HepG2 (cell line): ENCODE measurements around the gene PCDHGB7. TPM values are rescaled to one million over a fixed set of nuclear protein-coding genes. Genes with fewer than 3 reads are reported as not detected.
"Not testable (repeated sequence)": the region's sequence is repeated elsewhere in the genome, so short reads cannot be mapped to it uniquely, and the experiment has no call there.

Experiments used
- ATAC-seq: fragments of 200-7000 bp; cut with Tn5 transposase; 3 replicates; pipeline ENCODE4 v1.9.1; 2020; ENCODE audit warnings: mild to moderate bottlenecking, moderate library complexity
- BruUV-seq: library from RNA; stranded (reverse); fragments of 400-500 nt; replicated peaks from 2 replicates; lab custom pipeline; 2021; lab: Mats Ljungman, UMichigan
- CTCF ChIA-PET: fragments of 300-600 bp; formaldehyde crosslinking; extraction: SDS; loops from one replicate; lab custom pipeline; 2021; ENCODE audit warnings: low total read pairs, inconsistent platforms, low intra/inter-chr PET ratio; lab: Yijun Ruan, JAX
- POLR2A ChIA-PET: fragments of 350-600 bp; sonication (Branson Sonifier 250); formaldehyde crosslinking; loops from one replicate; lab custom pipeline; 2020; ENCODE audit warnings: antibody characterized with exemption, inconsistent platforms; lab: Yijun Ruan, JAX
- DNase-seq: peaks from one replicate; pipeline ENCODE4 v3.0.0-alpha.2; 2015; ENCODE audit warnings: low spot score
- FAIRE-seq: peaks from 3 replicates; lab custom pipeline; 2011; peaks lifted over from hg19 to GRCh38; lab: Jason Lieb, UNC
- H2AFZ ChIP-seq: one replicate; pipeline ENCODE4 v1.6.1; 2011; ENCODE audit warnings: low read length, inconsistent platforms
- H3K27ac ChIP-seq: fragments of 300-600 bp; 3 replicates; pipeline ENCODE4 v1.8.0; 2011; ENCODE audit warnings: mixed run types, mild to moderate bottlenecking, mixed read lengths, low read length, inconsistent platforms; ENCODE audit not compliant: insufficient read depth; ENCODE audit errors: extremely low read length
- H3K27me3 ChIP-seq, 2 experiments: fragments of 200-600 bp in 1 of 2; 2 replicates in 1 of 2; 3 replicates in 1 of 2; pipeline versions ENCODE4 v1.6.0 to v1.8.0; 2011; ENCODE audit warnings: low read length in 2 of 2, mild to moderate bottlenecking in 2 of 2, moderate library complexity in 2 of 2, inconsistent platforms in 1 of 2; ENCODE audit not compliant: insufficient read depth in 2 of 2, control insufficient read depth in 1 of 2
- H3K36me3 ChIP-seq, 2 experiments: fragments of 200-600 bp in 1 of 2; replicated peaks in 1 of 2; 2 replicates in 1 of 2; 3 replicates in 1 of 2; pipeline versions ENCODE4 v1.5.1 to v1.8.0; 2011; ENCODE audit warnings: low read length in 2 of 2, inconsistent platforms in 1 of 2; ENCODE audit not compliant: insufficient read depth in 2 of 2, control insufficient read depth in 1 of 2
- H3K4me1 ChIP-seq: 2 replicates; pipeline ENCODE4 v1.5.1; 2012; ENCODE audit warnings: low read length, inconsistent platforms; ENCODE audit not compliant: insufficient read depth
- H3K4me2 ChIP-seq: 2 replicates; pipeline ENCODE4 v1.6.0; 2011; ENCODE audit warnings: low read depth, low read length, inconsistent platforms
- H3K4me3 ChIP-seq, 3 experiments: fragments of 200-600 bp in 1 of 3; sonication (generic), shearing (Covaris generic) in 1 of 3; replicated peaks in 1 of 3; 2 replicates each; pipeline ENCODE4 v1.5.1; 2011 to 2016; ENCODE audit warnings: low read length in 3 of 3, inconsistent platforms in 2 of 3, low read depth in 2 of 3, mild to moderate bottlenecking in 2 of 3, control low read depth in 1 of 3, mixed read lengths in 1 of 3; ENCODE audit not compliant: insufficient read depth in 1 of 3
- H3K79me2 ChIP-seq: one replicate; pipeline ENCODE4 v1.6.1; 2011; ENCODE audit warnings: low read length, inconsistent platforms; ENCODE audit not compliant: insufficient read depth
- H3K9ac ChIP-seq: 2 replicates; pipeline ENCODE4 v1.6.0; 2011; ENCODE audit warnings: mild to moderate bottlenecking, low read depth, low read length, inconsistent platforms; ENCODE audit not compliant: insufficient read depth
- H3K9me3 ChIP-seq: 2 replicates; pipeline ENCODE4 v1.5.1; 2012; ENCODE audit warnings: mild to moderate bottlenecking, low read length
- H4K20me1 ChIP-seq: 2 replicates; pipeline ENCODE4 v1.6.0; 2011; ENCODE audit warnings: inconsistent platforms, mild to moderate bottlenecking, low read length, moderate library complexity; ENCODE audit not compliant: insufficient read depth
- CENPX ChIP-seq: sonication (generic); formaldehyde crosslinking; IDR thresholded peaks from 2 replicates; pipeline ENCODE4 v1.9.0; 2021; ENCODE audit warnings: mild to moderate bottlenecking, missing genetic modification reagents, moderate library complexity
- CTCF ChIP-seq: sonication (generic); formaldehyde crosslinking; IDR thresholded peaks from 2 replicates; pipeline ENCODE4 v1.5.0; 2020; ENCODE audit warnings: mild to moderate bottlenecking, missing genetic modification reagents, moderate library complexity
- POGZ ChIP-seq: sonication (generic); formaldehyde crosslinking; IDR thresholded peaks from 2 replicates; pipeline ENCODE4 v1.4.0; 2020; ENCODE audit warnings: mild to moderate bottlenecking, missing genetic modification reagents
- REL ChIP-seq: sonication (generic); formaldehyde crosslinking; conservative IDR thresholded peaks from 2 replicates; pipeline ENCODE4 v1.8.0; 2022; ENCODE audit warnings: mild to moderate bottlenecking, missing genetic modification reagents, moderate library complexity
- STAG1 ChIP-seq: sonication (generic); formaldehyde crosslinking; IDR thresholded peaks from 2 replicates; pipeline ENCODE4 v1.4.0; 2020; ENCODE audit warnings: missing genetic modification reagents
- WGBS: methylation state at CpG from one replicate; pipeline ENCODE4 v1.1.6; 2017; ENCODE audit warnings: low lambda C conversion rate; 5-methylcytosine and 5-hydroxymethylcytosine counted together
- in situ Hi-C: cut with HindIII; loops from 2 replicates; pipeline ENCODE4 v1.10.0; 2017; ENCODE audit warnings: low pct_unique_long_range_greater_than_20kb; ENCODE audit not compliant: extremely low pct_ligation_motif_present
- intact Hi-C: fragments of 100-400 bp; cut with micrococcal nuclease; formaldehyde crosslinking; loops from one replicate; pipeline ENCODE4 v1.10.0; 2022; ENCODE audit not compliant: unreplicated experiment
- polyA plus RNA-seq, 8 experiments: library from polyadenylated mRNA; depleted of rRNA in 3 of 8; stranded (reverse) in 7 of 8; unstranded in 1 of 8; fragments of >200 nt; fragmentation: Illumina TruSeq in 4 of 8; extraction: Trizol in 4 of 8; gene quantifications; 2 replicates each; pipeline versions ENCODE4 v1.2.1 to v1.2.3, GENCODE V29; 2011 to 2016; ENCODE audit warnings: low read depth in 4 of 8, missing spikeins in 1 of 8, mixed read lengths in 1 of 8; ENCODE audit not compliant: insufficient read depth in 1 of 8
- total RNA-seq, 5 experiments: library from RNA; depleted of rRNA; stranded (reverse); fragments of >200 nt; fragmentation: Illumina TruSeq; extraction: Trizol; gene quantifications; 2 replicates each; pipeline ENCODE4 v1.2.3, GENCODE V29; 2016; ENCODE audit warnings: low read depth in 1 of 5

PCDHGB7 gene
- total and polyA plus RNA-seq, 2 of the 13 experiments (the other 11 are each of a cell fraction or from before 2014, with no cell fraction given) = 0.08 to 0.18 TPM

GRCh38 chr5:141407790-141408505, 9.5 kb upstream of the PCDHGB7 start, which contains the start of gene PCDHGB6:
Gene PCDHGB6, plus strand, starts transcription at chr5:141408021. Its CDS starts 182 bp downstream, at chr5:141408203.
- POLR2A ChIA-PET, H3K4me2 ChIP-seq: not testable (repeated sequence)
- TF ChIP-seq STAG1 = peak; percentile 19; the same call in 1 of the 2 replicates
- peak; percentile 45 for TF ChIP-seq CTCF (CRISPR knock-in tag)
- TF ChIP-seq, all 625 proteins: peak for 2; not testable (repeated sequence) for 623
- DNase-seq, BruUV-seq, H3K27ac ChIP-seq, H3K9me3 ChIP-seq, H3K4me1 ChIP-seq, in situ Hi-C loops, FAIRE-seq, ATAC-seq, intact Hi-C loops, H3K9ac ChIP-seq, H3K79me2 ChIP-seq, H2AFZ ChIP-seq, H3K4me3 ChIP-seq, CTCF ChIA-PET, H3K36me3 ChIP-seq, H3K27me3 ChIP-seq, H4K20me1 ChIP-seq: not testable (repeated sequence)
- 90% methylated on average over 28 of the region's 51 CpGs for WGBS

- BruUV-seq = no TSS peak
- CTCF ChIA-PET = no interaction called here
These were observed 7.7 kb upstream of the PCDHGB7 start for GRCh38 chr5:141409598-141410306.

More at GRCh38 chr5:141409598-141410306, 7.7 kb upstream of the PCDHGB7 start:
- POLR2A ChIA-PET = no interaction called here
- Histone ChIP-seq H4K20me1 (no peaks in the 10 kb centered on the region), H3K4me3 (no peak overlapping the region), H3K4me1 (no peaks in the 10 kb centered on the region), H3K9ac (no peak overlapping the region), H3K9me3 (no peaks in the 10 kb centered on the region; the same call in 1 of the 2 replicates), H3K4me2 (no peak overlapping the region), H3K27ac (no peak overlapping the region), H3K27me3 (no peaks in the 10 kb centered on the region), H3K36me3 (no peaks in the 10 kb centered on the region)
- ATAC-seq = no peak
- WGBS = 90% methylated on average over 48 of the region's 64 CpGs
- in situ Hi-C loops = no loop called here
- intact Hi-C loops = no loop called here
- FAIRE-seq = no peak
- no peak for TF ChIP-seq CENPX (CRISPR knock-in tag)
- no peak for TF ChIP-seq REL (CRISPR knock-in tag)
- TF ChIP-seq POGZ (CRISPR knock-in tag) = no peak
- TF ChIP-seq, all 625 proteins: peak for 0
- Histone ChIP-seq H2AFZ (no peak overlapping the region), H3K79me2 (no peaks in the 10 kb centered on the region)
- no peak for DNase-seq
